Dermis lymphatic vessel endothelial cell (primary cell): ENCODE measurements around the gene CXCL10. TPM values are rescaled to one million over a fixed set of nuclear protein-coding genes. Genes with fewer than 3 reads are reported as not detected.

Experiments
- total RNA-seq: library from RNA; depleted of rRNA; stranded (reverse); fragments of >200 nt; gene quantifications from 2 replicates; pipeline ENCODE4 v1.2.1, GENCODE V29; 2014

The CXCL10 gene
- total RNA-seq = not detected in 2 replicates

DNA sequence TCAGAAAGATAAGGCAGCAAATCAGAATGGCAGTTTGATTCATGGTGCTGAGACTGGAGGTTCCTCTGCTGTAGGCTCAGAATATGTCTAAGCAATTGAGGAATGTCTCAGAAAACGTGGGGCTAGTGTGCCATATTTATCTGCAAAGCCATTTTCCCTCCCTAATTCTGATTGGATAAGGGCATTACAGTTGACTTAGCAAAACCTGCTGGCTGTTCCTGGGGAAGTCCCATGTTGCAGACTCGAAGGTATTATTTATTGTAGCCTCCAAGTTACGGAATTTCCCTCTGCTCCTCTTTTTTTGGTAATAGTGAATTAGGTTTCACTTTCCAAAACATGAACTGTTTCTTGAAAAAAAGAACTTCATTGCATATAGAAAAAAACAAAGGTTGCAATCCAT, at the start of gene CXCL10:
CXCL10 (minus strand) TSS at position 109 of the 400 bp plus-strand sequence; CDS start at position 43, 66 bp downstream.

GRCh38 chr4:76035799-76036380, 12.6 kb upstream of the CXCL10 start, which contains the start of gene CXCL11:
TSS of gene CXCL11 (minus strand) at chr4:76036070. CDS start at chr4:76035987, 83 bp downstream.

GRCh38 chr4:76007089-76007862, 16.0 kb downstream of the CXCL10 start, which contains the start of gene CXCL9:
TSS of gene CXCL9 (minus strand) at chr4:76007509. CDS start at chr4:76007449, 60 bp downstream.

Other genes with a start within 250 kb of the CXCL10 start
- gene PPEF2, start 121.0 kb downstream of the CXCL10 start, total RNA-seq = not detected in 2 replicates
- 22.6 and 33.1 TPM in 2 replicates for gene NAAA, start 82.5 kb downstream of the CXCL10 start, total RNA-seq
- gene SDAD1, start 32.6 kb downstream of the CXCL10 start, total RNA-seq = 19.6 and 28.5 TPM in 2 replicates
- gene CXCL9, start 16.0 kb downstream of the CXCL10 start, total RNA-seq = not detected in 2 replicates
- not detected in 2 replicates for gene CXCL11, start 12.6 kb upstream of the CXCL10 start, total RNA-seq
- not detected in 2 replicates for gene ART3, start 51.2 kb upstream of the CXCL10 start, total RNA-seq
- 43.7 and 53.5 TPM in 2 replicates for gene NUP54, start 124.9 kb upstream of the CXCL10 start, total RNA-seq
- 202 and 274 TPM in 2 replicates for gene SCARB2, start 190.3 kb upstream of the CXCL10 start, total RNA-seq
- gene FAM47E, start 228.2 kb upstream of the CXCL10 start, total RNA-seq = 0.17 and 0.22 TPM in 2 replicates